NCI-H2029 (cell line): Measurements from ENCODE around the gene NSFL1C.
A peak's percentile ranks its signal among the peaks of the same experiment; 100 is the strongest.
"Not testable (repeated sequence)": the region's sequence is repeated elsewhere in the genome, so short reads cannot be mapped to it uniquely, and the experiment has no call there.

Source experiments
- DNase-seq: peaks from one replicate; lab custom pipeline; 2025; lab: John Stamatoyannopoulos, UW

Gene NSFL1C

GRCh38 chr20:1466211-1467081 lies at the start of gene NSFL1C:
Gene NSFL1C, minus strand, starts transcription at chr20:1466849. Its CDS starts 25 bp downstream, at chr20:1466824.
- DNase-seq: peak; percentile 86

GRCh38 chr20:1513801-1514200 lies 47.2 kb upstream of the NSFL1C start:
- DNase-seq: no peak

GRCh38 chr20:1509237-1509636 lies 42.6 kb upstream of the NSFL1C start:
- no peak for DNase-seq

GRCh38 chr20:1508574-1508973 lies 41.9 kb upstream of the NSFL1C start:
- no peak for DNase-seq

- no peak for DNase-seq
These were observed 40.6 kb upstream of the NSFL1C start for GRCh38 chr20:1507276-1507675.

GRCh38 chr20:1505871-1506270 lies 39.2 kb upstream of the NSFL1C start:
- no peak for DNase-seq

- DNase-seq: no peak
These were observed 38.7 kb upstream of the NSFL1C start for GRCh38 chr20:1505361-1505760.

GRCh38 chr20:1503564-1504227 lies 37.0 kb upstream of the NSFL1C start:
- DNase-seq: peak; percentile 66

- no peak for DNase-seq
These were observed 33.8 kb upstream of the NSFL1C start for GRCh38 chr20:1500496-1500895.

GRCh38 chr20:1499528-1500420 lies 33.1 kb upstream of the NSFL1C start:
- no peak for DNase-seq

- DNase-seq: not testable (repeated sequence)
These were observed 30.7 kb upstream of the NSFL1C start for GRCh38 chr20:1497371-1497770.

GRCh38 chr20:1496930-1497329 lies 30.3 kb upstream of the NSFL1C start:
- DNase-seq: no peak

- no peak for DNase-seq
These were observed 27.8 kb upstream of the NSFL1C start for GRCh38 chr20:1494436-1494835.

GRCh38 chr20:1493536-1493935 lies 26.9 kb upstream of the NSFL1C start:
- no peak for DNase-seq

GRCh38 chr20:1491860-1492642 lies 25.4 kb upstream of the NSFL1C start:
- no peak for DNase-seq

GRCh38 chr20:1491281-1491840 lies 24.7 kb upstream of the NSFL1C start, which contains the start of gene SIRPB2:
Gene SIRPB2, minus strand, starts transcription at chr20:1491420. Its CDS starts 61 bp downstream, at chr20:1491359.
- DNase-seq: no peak

GRCh38 chr20:1490643-1491195 lies 24.1 kb upstream of the NSFL1C start:
- no peak for DNase-seq

- no peak for DNase-seq
These were observed 23.3 kb upstream of the NSFL1C start for GRCh38 chr20:1489764-1490436.

GRCh38 chr20:1489325-1489724 lies 22.7 kb upstream of the NSFL1C start:
- no peak for DNase-seq

- no peak for DNase-seq
These were observed 19.9 kb upstream of the NSFL1C start for GRCh38 chr20:1486566-1486965.
